ENCODE measurements around the gene DLG2. TPM values are rescaled to one million over a fixed set of nuclear protein-coding genes. Genes with fewer than 3 reads are reported as not detected.

The DLG2 gene
- total RNA-seq, 1 donor from 2014 or later, result 0.43 TPM

DNA sequence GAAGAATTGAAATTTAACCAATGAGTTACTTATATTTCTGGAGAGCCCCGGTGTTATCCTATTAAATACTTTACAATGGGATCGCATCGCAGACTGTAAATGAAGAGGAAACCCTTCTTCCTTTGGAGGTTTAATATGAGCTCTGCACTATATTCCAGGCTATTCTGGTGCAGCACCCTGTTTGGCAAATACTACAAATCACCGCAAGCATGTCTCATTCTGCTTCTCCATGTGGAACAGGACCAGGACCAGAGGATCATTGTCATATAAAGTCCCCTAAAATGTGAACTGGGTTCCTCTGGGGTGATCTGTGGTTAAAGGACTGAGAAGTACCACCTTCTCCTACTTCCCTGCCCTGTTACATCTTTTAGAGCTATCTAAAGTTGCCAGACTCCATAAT is 703.7 kb downstream of the DLG2 start:
- Histone ChIP-seq H3K4me3 (no peak overlapping the region), H3K27me3 (no peaks in the 10 kb centered on the region), H3K27ac (no peak overlapping the region), H3K9me3 (no peaks in the 10 kb centered on the region), H3K36me3 (no peaks in the 10 kb centered on the region), H3K4me1 (no peaks in the 10 kb centered on the region)
- no peak for DNase-seq (ENCODE audit: low spot score in 2 of 2)
- TF ChIP-seq, protein P1, sequence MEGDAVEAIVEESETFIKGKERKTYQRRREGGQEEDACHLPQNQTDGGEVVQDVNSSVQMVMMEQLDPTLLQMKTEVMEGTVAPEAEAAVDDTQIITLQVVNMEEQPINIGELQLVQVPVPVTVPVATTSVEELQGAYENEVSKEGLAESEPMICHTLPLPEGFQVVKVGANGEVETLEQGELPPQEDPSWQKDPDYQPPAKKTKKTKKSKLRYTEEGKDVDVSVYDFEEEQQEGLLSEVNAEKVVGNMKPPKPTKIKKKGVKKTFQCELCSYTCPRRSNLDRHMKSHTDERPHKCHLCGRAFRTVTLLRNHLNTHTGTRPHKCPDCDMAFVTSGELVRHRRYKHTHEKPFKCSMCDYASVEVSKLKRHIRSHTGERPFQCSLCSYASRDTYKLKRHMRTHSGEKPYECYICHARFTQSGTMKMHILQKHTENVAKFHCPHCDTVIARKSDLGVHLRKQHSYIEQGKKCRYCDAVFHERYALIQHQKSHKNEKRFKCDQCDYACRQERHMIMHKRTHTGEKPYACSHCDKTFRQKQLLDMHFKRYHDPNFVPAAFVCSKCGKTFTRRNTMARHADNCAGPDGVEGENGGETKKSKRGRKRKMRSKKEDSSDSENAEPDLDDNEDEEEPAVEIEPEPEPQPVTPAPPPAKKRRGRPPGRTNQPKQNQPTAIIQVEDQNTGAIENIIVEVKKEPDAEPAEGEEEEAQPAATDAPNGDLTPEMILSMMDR (IDR thresholded peaks at IDR 0.05), result no peak
- intact Hi-C loops (cut with DNase I), result no loop called here

DNA sequence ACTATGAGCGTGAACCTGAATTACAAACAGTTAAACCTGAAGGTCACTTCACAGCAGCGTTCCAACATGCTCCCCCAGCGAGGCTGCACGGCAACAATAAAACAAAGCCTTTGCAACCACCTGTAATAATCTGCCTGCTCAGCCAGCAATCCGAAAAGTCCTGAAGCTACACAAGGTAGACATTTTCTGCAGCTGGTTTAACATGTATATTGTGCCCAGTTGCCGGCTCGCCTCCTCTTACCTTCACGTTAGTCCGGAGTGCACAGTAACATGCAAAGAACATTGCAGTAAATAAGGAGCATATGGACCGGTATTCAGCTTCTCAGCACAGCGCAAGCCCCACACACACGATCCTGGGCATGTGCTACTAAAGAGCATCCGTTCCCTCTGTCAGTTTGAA is 704.3 kb downstream of the DLG2 start:
- Histone ChIP-seq H3K27ac (no peak overlapping the region), H3K36me3 (no peaks in the 10 kb centered on the region), H3K4me1 (no peaks in the 10 kb centered on the region), H3K4me3 (peak overlapping the region; percentile 8 to 33), H3K9me3 (no peaks in the 10 kb centered on the region), H3K27me3 (no peaks in the 10 kb centered on the region)
- TF ChIP-seq, protein P1 (IDR thresholded peaks at IDR 0.05), result no peak
- intact Hi-C loops (cut with DNase I), result no loop called here
- no peak for DNase-seq (ENCODE audit: low spot score in 2 of 2)

DNA sequence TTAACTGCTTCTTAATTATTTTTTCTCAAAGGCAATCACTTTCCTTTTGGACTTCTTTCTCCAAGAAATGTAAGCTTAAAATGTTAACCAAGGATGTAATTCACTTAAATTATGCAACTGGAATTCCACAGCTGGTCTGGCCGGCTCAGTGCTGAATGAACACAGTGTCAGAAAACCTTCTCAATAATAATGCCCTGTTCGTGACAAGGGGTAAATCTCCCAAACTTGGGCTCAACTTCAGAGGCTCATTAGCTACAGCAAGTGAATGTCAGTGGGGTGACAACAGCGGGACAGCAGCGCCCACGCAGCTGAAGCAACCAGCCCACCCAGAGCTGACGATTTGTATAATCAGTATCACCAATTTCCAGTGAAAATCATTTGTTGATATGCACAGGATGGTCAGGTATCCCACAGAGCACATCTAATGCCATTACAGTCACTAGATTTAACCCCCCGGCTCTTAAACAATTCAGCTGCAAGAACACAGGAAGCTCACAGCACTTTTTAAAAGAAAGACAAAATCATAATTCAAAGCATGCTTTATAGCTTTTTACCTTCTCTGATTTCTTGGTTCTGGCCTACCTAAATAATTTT is 704.8 kb downstream of the DLG2 start:
- Histone ChIP-seq H3K27ac (no peak overlapping the region), H3K9me3 (no peaks in the 10 kb centered on the region), H3K4me3 (peak overlapping the region; percentile 8 to 33), H3K36me3 (no peaks in the 10 kb centered on the region), H3K27me3 (no peaks in the 10 kb centered on the region), H3K4me1 (no peaks in the 10 kb centered on the region)
- DNase-seq (ENCODE audit: low spot score in 2 of 2), result no peak
- intact Hi-C loops (cut with DNase I), result no loop called here
- TF ChIP-seq, protein P1 (IDR thresholded peaks at IDR 0.05), result no peak

DNA sequence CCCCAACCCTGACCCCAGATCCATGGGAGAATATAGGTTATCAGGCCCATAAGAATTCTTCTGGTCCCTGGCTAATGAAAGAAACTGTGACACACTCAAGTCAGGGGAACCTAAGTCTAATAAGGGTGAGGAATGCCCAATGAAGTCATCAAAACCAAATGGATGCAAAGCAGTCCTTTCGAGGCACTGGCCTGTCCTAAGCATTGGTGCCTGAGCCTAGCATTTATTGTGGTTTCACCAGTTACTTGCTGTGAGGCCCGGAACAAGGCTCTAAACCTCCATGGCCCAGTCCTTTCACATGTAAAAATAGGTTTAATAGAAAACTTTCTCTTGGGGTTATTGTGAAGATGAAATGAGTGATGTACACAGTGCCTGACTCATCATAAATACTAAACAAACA is 712.6 kb downstream of the DLG2 start:
- H3K9me3 ChIP-seq, result no peaks in the 10 kb centered on the region
- no peak overlapping the region for H3K27ac ChIP-seq
- H3K4me3 ChIP-seq, result no peak overlapping the region
- H3K27me3 ChIP-seq, result no peaks in the 10 kb centered on the region
- TF ChIP-seq, protein P1 (IDR thresholded peaks at IDR 0.05), result no peak
- H3K4me1 ChIP-seq, result no peaks in the 10 kb centered on the region
- H3K36me3 ChIP-seq, result no peaks in the 10 kb centered on the region
- DNase-seq (ENCODE audit: low spot score in 2 of 2), result no peak
- intact Hi-C loops (cut with DNase I), result no loop called here

DNA sequence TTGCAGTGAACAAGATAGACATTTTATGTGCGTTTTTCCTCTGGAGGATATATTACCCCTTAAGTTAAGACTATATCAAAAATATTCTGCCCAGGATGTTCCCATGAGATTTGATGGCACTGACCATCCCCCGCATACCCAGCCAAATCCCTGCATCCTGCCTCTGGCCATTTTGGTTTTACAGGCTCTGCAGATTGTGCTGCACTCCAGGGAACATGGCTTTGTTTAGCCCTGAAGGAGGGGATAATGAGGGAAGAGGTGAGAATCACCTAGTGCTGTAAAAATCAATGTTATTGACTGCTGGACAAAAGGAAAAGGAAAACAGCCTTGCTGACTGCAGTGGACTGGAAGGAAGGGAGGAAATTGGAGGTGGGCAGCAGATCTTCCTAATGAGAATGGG is 717.4 kb downstream of the DLG2 start:
- Histone ChIP-seq H3K4me1 (no peaks in the 10 kb centered on the region), H3K4me3 (no peak overlapping the region), H3K27ac (no peak overlapping the region), H3K9me3 (no peaks in the 10 kb centered on the region), H3K27me3 (no peaks in the 10 kb centered on the region), H3K36me3 (no peaks in the 10 kb centered on the region)
- intact Hi-C loops (cut with DNase I), result no loop called here
- TF ChIP-seq, protein P1 (IDR thresholded peaks at IDR 0.05), result no peak
- DNase-seq (ENCODE audit: low spot score in 2 of 2), result no peak

DNA sequence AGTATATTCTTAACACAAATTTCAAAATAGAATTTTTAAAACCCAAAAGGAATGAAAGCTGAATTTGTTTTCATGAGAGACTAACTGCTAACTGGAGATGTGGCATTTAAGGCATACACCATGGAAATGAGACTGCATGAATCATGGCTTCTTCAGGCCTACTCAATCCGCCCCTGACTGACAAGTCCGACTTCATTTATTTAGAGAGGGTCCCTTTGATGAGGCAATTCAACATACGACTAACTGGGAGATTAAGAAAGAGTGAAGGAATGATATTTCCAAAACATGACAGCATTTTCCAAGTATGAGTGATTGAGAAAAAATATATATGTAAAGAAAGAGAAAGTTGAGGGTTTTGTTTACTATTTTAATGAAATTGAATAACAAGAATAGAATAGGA is 720.1 kb downstream of the DLG2 start:
- TF ChIP-seq, protein P1 (IDR thresholded peaks at IDR 0.05), result no peak
- H3K27me3 ChIP-seq, result no peaks in the 10 kb centered on the region
- no peaks in the 10 kb centered on the region for H3K4me1 ChIP-seq
- H3K9me3 ChIP-seq, result no peaks in the 10 kb centered on the region
- H3K27ac ChIP-seq, result no peak overlapping the region
- H3K36me3 ChIP-seq, result no peaks in the 10 kb centered on the region
- DNase-seq (ENCODE audit: low spot score in 2 of 2), result no peak
- intact Hi-C loops (cut with DNase I), result no loop called here
- H3K4me3 ChIP-seq, result no peak overlapping the region
